HepG2 (cell line): ENCODE data around the gene PLA2G4D. TPM values are rescaled to one million over a fixed set of nuclear protein-coding genes. Genes with fewer than 3 reads are reported as not detected.
A peak's percentile ranks its signal among the peaks of the same experiment; 100 is the strongest.

Experiments
- ATAC-seq: fragments of 200-7000 bp; cut with Tn5 transposase; 3 replicates; pipeline ENCODE4 v1.9.1; 2020; ENCODE audit warnings: mild to moderate bottlenecking, moderate library complexity
- BruUV-seq: library from RNA; stranded (reverse); fragments of 400-500 nt; replicated peaks from 2 replicates; lab custom pipeline; 2021; lab: Mats Ljungman, UMichigan
- CTCF ChIA-PET: fragments of 300-600 bp; formaldehyde crosslinking; extraction: SDS; loops from one replicate; lab custom pipeline; 2021; ENCODE audit warnings: low total read pairs, inconsistent platforms, low intra/inter-chr PET ratio; lab: Yijun Ruan, JAX
- POLR2A ChIA-PET: fragments of 350-600 bp; sonication (Branson Sonifier 250); formaldehyde crosslinking; loops from one replicate; lab custom pipeline; 2020; ENCODE audit warnings: antibody characterized with exemption, inconsistent platforms; lab: Yijun Ruan, JAX
- DNase-seq: peaks from one replicate; pipeline ENCODE4 v3.0.0-alpha.2; 2015; ENCODE audit warnings: low spot score
- FAIRE-seq: peaks from 3 replicates; lab custom pipeline; 2011; peaks lifted over from hg19 to GRCh38; lab: Jason Lieb, UNC
- H2AFZ ChIP-seq: one replicate; pipeline ENCODE4 v1.6.1; 2011; ENCODE audit warnings: low read length, inconsistent platforms
- H3K27ac ChIP-seq: fragments of 300-600 bp; 3 replicates; pipeline ENCODE4 v1.8.0; 2011; ENCODE audit warnings: mixed run types, mild to moderate bottlenecking, mixed read lengths, low read length, inconsistent platforms; ENCODE audit not compliant: insufficient read depth; ENCODE audit errors: extremely low read length
- H3K27me3 ChIP-seq, 2 experiments: fragments of 200-600 bp in 1 of 2; 2 replicates in 1 of 2; 3 replicates in 1 of 2; pipeline versions ENCODE4 v1.6.0 to v1.8.0; 2011; ENCODE audit warnings: low read length in 2 of 2, mild to moderate bottlenecking in 2 of 2, moderate library complexity in 2 of 2, inconsistent platforms in 1 of 2; ENCODE audit not compliant: insufficient read depth in 2 of 2, control insufficient read depth in 1 of 2
- H3K36me3 ChIP-seq, 2 experiments: fragments of 200-600 bp in 1 of 2; replicated peaks in 1 of 2; 2 replicates in 1 of 2; 3 replicates in 1 of 2; pipeline versions ENCODE4 v1.5.1 to v1.8.0; 2011; ENCODE audit warnings: low read length in 2 of 2, inconsistent platforms in 1 of 2; ENCODE audit not compliant: insufficient read depth in 2 of 2, control insufficient read depth in 1 of 2
- H3K4me1 ChIP-seq: 2 replicates; pipeline ENCODE4 v1.5.1; 2012; ENCODE audit warnings: low read length, inconsistent platforms; ENCODE audit not compliant: insufficient read depth
- H3K4me2 ChIP-seq: 2 replicates; pipeline ENCODE4 v1.6.0; 2011; ENCODE audit warnings: low read depth, low read length, inconsistent platforms
- H3K4me3 ChIP-seq, 3 experiments: fragments of 200-600 bp in 1 of 3; sonication (generic), shearing (Covaris generic) in 1 of 3; replicated peaks in 1 of 3; 2 replicates each; pipeline ENCODE4 v1.5.1; 2011 to 2016; ENCODE audit warnings: low read length in 3 of 3, inconsistent platforms in 2 of 3, low read depth in 2 of 3, mild to moderate bottlenecking in 2 of 3, control low read depth in 1 of 3, mixed read lengths in 1 of 3; ENCODE audit not compliant: insufficient read depth in 1 of 3
- H3K79me2 ChIP-seq: one replicate; pipeline ENCODE4 v1.6.1; 2011; ENCODE audit warnings: low read length, inconsistent platforms; ENCODE audit not compliant: insufficient read depth
- H3K9ac ChIP-seq: 2 replicates; pipeline ENCODE4 v1.6.0; 2011; ENCODE audit warnings: mild to moderate bottlenecking, low read depth, low read length, inconsistent platforms; ENCODE audit not compliant: insufficient read depth
- H3K9me3 ChIP-seq: 2 replicates; pipeline ENCODE4 v1.5.1; 2012; ENCODE audit warnings: mild to moderate bottlenecking, low read length
- H4K20me1 ChIP-seq: 2 replicates; pipeline ENCODE4 v1.6.0; 2011; ENCODE audit warnings: inconsistent platforms, mild to moderate bottlenecking, low read length, moderate library complexity; ENCODE audit not compliant: insufficient read depth
- AHDC1 ChIP-seq: sonication (generic); formaldehyde crosslinking; IDR thresholded peaks from 2 replicates; pipeline ENCODE4 v1.5.1; 2020; ENCODE audit warnings: mild to moderate bottlenecking, missing genetic modification reagents, borderline replicate concordance
- BCL3 ChIP-seq: sonication (generic); formaldehyde crosslinking; IDR thresholded peaks from 2 replicates; pipeline ENCODE4 v1.5.1; 2020; ENCODE audit warnings: mild to moderate bottlenecking, missing genetic modification reagents, moderate library complexity
- CEBPB ChIP-seq: IDR thresholded peaks from 2 replicates; pipeline ENCODE4 v1.6.1; 2011; ENCODE audit warnings: low read depth, low read length, improper control_type of control experiment, borderline replicate concordance
- CENPT ChIP-seq: sonication (generic); formaldehyde crosslinking; IDR thresholded peaks from 2 replicates; pipeline ENCODE4 v1.8.0; 2022; ENCODE audit warnings: low read depth, mild to moderate bottlenecking, moderate library complexity, missing genetic modification reagents
- CTCF ChIP-seq: sonication (generic); formaldehyde crosslinking; IDR thresholded peaks from 2 replicates; pipeline ENCODE4 v1.5.0; 2020; ENCODE audit warnings: mild to moderate bottlenecking, missing genetic modification reagents, moderate library complexity
- FOSL1 ChIP-seq: sonication (generic); formaldehyde crosslinking; IDR thresholded peaks from 2 replicates; pipeline ENCODE4 v1.9.0; 2021; ENCODE audit warnings: missing genetic modification reagents, borderline replicate concordance
- FOXK2 ChIP-seq: fragments of 450-650 bp; IDR thresholded peaks from 2 replicates; pipeline ENCODE4 v1.6.1; 2016
- HDAC1 ChIP-seq: sonication (generic); formaldehyde crosslinking; IDR thresholded peaks from 2 replicates; pipeline ENCODE4 v1.5.1; 2020; ENCODE audit warnings: mild to moderate bottlenecking, missing genetic modification reagents
- HNRNPH1 ChIP-seq: fragments of 200-400 bp; formaldehyde crosslinking; optimal IDR thresholded peaks from 2 replicates; pipeline ENCODE3; 2017; ENCODE audit warnings: mild to moderate bottlenecking, low read depth, low read length
- HOXA3 ChIP-seq: sonication (generic); formaldehyde crosslinking; IDR thresholded peaks from 2 replicates; pipeline ENCODE4 v1.5.0; 2020; ENCODE audit warnings: missing genetic modification reagents
- JARID2 ChIP-seq: sonication (generic); formaldehyde crosslinking; IDR thresholded peaks from 2 replicates; pipeline ENCODE4 v1.8.1; 2023; ENCODE audit warnings: missing genetic modification reagents, inconsistent platforms; ENCODE audit not compliant: insufficient replicate concordance
- MIXL1 ChIP-seq: IDR thresholded peaks from 2 replicates; pipeline ENCODE4 v1.6.1; 2016
- RBM22 ChIP-seq: fragments of 200-400 bp; formaldehyde crosslinking; optimal IDR thresholded peaks from 2 replicates; pipeline ENCODE3; 2017; ENCODE audit warnings: mild to moderate bottlenecking, low read length, moderate library complexity
- RFXAP ChIP-seq: sonication (generic); formaldehyde crosslinking; IDR thresholded peaks from 2 replicates; pipeline ENCODE4 v1.4.0; 2020; ENCODE audit warnings: missing genetic modification reagents, borderline replicate concordance
- ZNF44 ChIP-seq: sonication (generic); formaldehyde crosslinking; IDR thresholded peaks from 2 replicates; pipeline ENCODE4 v1.5.1; 2020; ENCODE audit warnings: mild to moderate bottlenecking, missing genetic modification reagents
- ZNF83 ChIP-seq: sonication (generic); formaldehyde crosslinking; IDR thresholded peaks from 2 replicates; pipeline ENCODE4 v1.4.0; 2020; ENCODE audit warnings: missing genetic modification reagents, mild to moderate bottlenecking, borderline replicate concordance
- WGBS: methylation state at CpG from one replicate; pipeline ENCODE4 v1.1.6; 2017; ENCODE audit warnings: low lambda C conversion rate; 5-methylcytosine and 5-hydroxymethylcytosine counted together
- in situ Hi-C: cut with HindIII; loops from 2 replicates; pipeline ENCODE4 v1.10.0; 2017; ENCODE audit warnings: low pct_unique_long_range_greater_than_20kb; ENCODE audit not compliant: extremely low pct_ligation_motif_present
- intact Hi-C: fragments of 100-400 bp; cut with micrococcal nuclease; formaldehyde crosslinking; loops from one replicate; pipeline ENCODE4 v1.10.0; 2022; ENCODE audit not compliant: unreplicated experiment
- polyA plus RNA-seq, 8 experiments: library from polyadenylated mRNA; depleted of rRNA in 3 of 8; stranded (reverse) in 7 of 8; unstranded in 1 of 8; fragments of >200 nt; fragmentation: Illumina TruSeq in 4 of 8; extraction: Trizol in 4 of 8; gene quantifications; 2 replicates each; pipeline versions ENCODE4 v1.2.1 to v1.2.3, GENCODE V29; 2011 to 2016; ENCODE audit warnings: low read depth in 4 of 8, missing spikeins in 1 of 8, mixed read lengths in 1 of 8; ENCODE audit not compliant: insufficient read depth in 1 of 8
- total RNA-seq, 5 experiments: library from RNA; depleted of rRNA; stranded (reverse); fragments of >200 nt; fragmentation: Illumina TruSeq; extraction: Trizol; gene quantifications; 2 replicates each; pipeline ENCODE4 v1.2.3, GENCODE V29; 2016; ENCODE audit warnings: low read depth in 1 of 5

Gene PLA2G4D
- total and polyA plus RNA-seq, 2 of the 13 experiments (the other 11 are each of a cell fraction or from before 2014, with no cell fraction given): 0.04 to 0.21 TPM

- TF ChIP-seq JARID2 (CRISPR knock-in tag) (no peak), ZNF44 (CRISPR knock-in tag) (no peak), RBM22 (no peak), CENPT (CRISPR knock-in tag) (no peak), FOXK2 (no peak), FOSL1 (no peak), HNRNPH1 (no peak), ZNF83 (CRISPR knock-in tag) (no peak), CEBPB (no peak)
Observed at GRCh38 chr15:42139596-42139995, 45.2 kb upstream of the PLA2G4D start (continued).

- Histone ChIP-seq H3K79me2 (no peaks in the 10 kb centered on the region), H2AFZ (no peak overlapping the region), H3K27me3 (peaks cover 0 to 8% of the 10 kb centered on the region in 2 experiments; a peak in 2 of 5 replicates), H3K4me2 (peak overlapping the region; percentile 48), H3K4me1 (peaks cover 79% of the 10 kb centered on the region), H3K36me3 (no peaks in the 10 kb centered on the region), H3K9ac (no peak overlapping the region), H3K9me3 (peaks cover 24% of the 10 kb centered on the region), H4K20me1 (no peaks in the 10 kb centered on the region), H3K4me3 (no peak overlapping the region), H3K27ac (no peak overlapping the region)
- ChIA-PET POLR2A (interaction anchor here (1.0 to 1.4 kb wide), 2 partner anchors 17 to 254 kb away, joined by 4 to 5 read pairs; partner anchors contain the start of gene PLA2G4F), CTCF (no interaction called here)
- 0% methylated on average over 3 of the region's 3 CpGs for WGBS
- BruUV-seq: no TSS peak
- in situ Hi-C loops (loop anchor here (5.0 kb wide), 2 partner anchors 72 to 152 kb away; no protein-coding TSS in a partner anchor), intact Hi-C loops (loop anchor here (5.0 kb wide), 1 partner anchor 72 kb away; no protein-coding TSS in a partner anchor)
- peak; percentile 93 for DNase-seq
- FAIRE-seq: peak; percentile 72
- ATAC-seq: peak; percentile 65
- TF ChIP-seq RFXAP (peak; percentile 48; the same call in 1 of the 2 replicates), CTCF (CRISPR knock-in tag) (peak; percentile 19; the same call in 1 of the 2 replicates), HDAC1 (CRISPR knock-in tag) (peak; percentile 42; the same call in 1 of the 2 replicates), AHDC1 (CRISPR knock-in tag) (peak; percentile 83), MIXL1 (CRISPR knock-in tag) (peak; percentile 97), BCL3 (CRISPR knock-in tag) (no peak), HOXA3 (CRISPR knock-in tag) (peak; percentile 87)
Observed at GRCh38 chr15:42138968-42139386, 44.6 kb upstream of the PLA2G4D start.
